Measurements from ENCODE around the gene OR5AC2.

The OR5AC2 gene

DNA sequence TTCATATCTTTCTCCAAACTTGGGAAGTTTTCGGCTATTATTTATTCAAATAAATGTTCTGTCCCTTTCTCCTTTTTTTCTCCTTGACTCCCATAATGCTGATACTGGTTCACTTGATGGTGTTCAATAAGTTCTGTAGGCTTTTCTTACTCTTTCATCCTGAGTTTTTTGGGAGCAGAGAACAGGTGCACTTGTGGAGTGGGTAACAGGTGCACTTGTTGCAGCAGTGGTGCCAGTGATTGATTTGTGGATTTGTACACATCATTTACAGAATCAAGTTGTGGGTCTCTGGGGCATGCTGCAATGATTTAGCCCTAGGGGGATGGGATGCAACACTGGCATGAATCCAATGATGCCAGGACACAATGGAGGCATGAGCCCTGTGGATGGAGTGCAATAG is 28.7 kb downstream of the OR5AC2 start:
- Histone ChIP-seq H3F3A (ENCODE audit: insufficient read depth, low read length) (no peaks in the 10 kb centered on the region), H3K9ac (ENCODE audit: low read length) (no peak overlapping the region), H3K27me3 (ENCODE audit: insufficient read depth, low read length) (no peaks in the 10 kb centered on the region), H3K9me2 (ENCODE audit: low read depth, low read length) (no peaks in the 10 kb centered on the region), H3K36me3 (ENCODE audit: insufficient read depth, low read length) (no peaks in the 10 kb centered on the region), H3K9me3 (ENCODE audit: low read length) (no peaks in the 10 kb centered on the region), H3K79me2 (ENCODE audit: insufficient read depth, low read length) (no peaks in the 10 kb centered on the region), H3K4me1 (ENCODE audit: insufficient read depth, low read length, severe bottlenecking) (no peaks in the 10 kb centered on the region), H3K4me2 (ENCODE audit: low read length) (no peak overlapping the region), H3K4me3 (ENCODE audit: low read depth, low read length, poor library complexity, severe bottlenecking) (no peak overlapping the region), H2AFZ (ENCODE audit: low read length) (no peak overlapping the region), H3K27ac (ENCODE audit: low read depth, low read length, poor library complexity, severe bottlenecking) (no peak overlapping the region), H4K20me1 (ENCODE audit: insufficient read depth, low read length) (no peaks in the 10 kb centered on the region)
- TF ChIP-seq, protein P1, sequence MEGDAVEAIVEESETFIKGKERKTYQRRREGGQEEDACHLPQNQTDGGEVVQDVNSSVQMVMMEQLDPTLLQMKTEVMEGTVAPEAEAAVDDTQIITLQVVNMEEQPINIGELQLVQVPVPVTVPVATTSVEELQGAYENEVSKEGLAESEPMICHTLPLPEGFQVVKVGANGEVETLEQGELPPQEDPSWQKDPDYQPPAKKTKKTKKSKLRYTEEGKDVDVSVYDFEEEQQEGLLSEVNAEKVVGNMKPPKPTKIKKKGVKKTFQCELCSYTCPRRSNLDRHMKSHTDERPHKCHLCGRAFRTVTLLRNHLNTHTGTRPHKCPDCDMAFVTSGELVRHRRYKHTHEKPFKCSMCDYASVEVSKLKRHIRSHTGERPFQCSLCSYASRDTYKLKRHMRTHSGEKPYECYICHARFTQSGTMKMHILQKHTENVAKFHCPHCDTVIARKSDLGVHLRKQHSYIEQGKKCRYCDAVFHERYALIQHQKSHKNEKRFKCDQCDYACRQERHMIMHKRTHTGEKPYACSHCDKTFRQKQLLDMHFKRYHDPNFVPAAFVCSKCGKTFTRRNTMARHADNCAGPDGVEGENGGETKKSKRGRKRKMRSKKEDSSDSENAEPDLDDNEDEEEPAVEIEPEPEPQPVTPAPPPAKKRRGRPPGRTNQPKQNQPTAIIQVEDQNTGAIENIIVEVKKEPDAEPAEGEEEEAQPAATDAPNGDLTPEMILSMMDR (IDR thresholded peaks at IDR 0.05; ENCODE audit: low read length): no peak
- no peak for TF ChIP-seq EZH2 (IDR thresholded peaks at IDR 0.05; ENCODE audit: borderline replicate concordance, low read length)

DNA sequence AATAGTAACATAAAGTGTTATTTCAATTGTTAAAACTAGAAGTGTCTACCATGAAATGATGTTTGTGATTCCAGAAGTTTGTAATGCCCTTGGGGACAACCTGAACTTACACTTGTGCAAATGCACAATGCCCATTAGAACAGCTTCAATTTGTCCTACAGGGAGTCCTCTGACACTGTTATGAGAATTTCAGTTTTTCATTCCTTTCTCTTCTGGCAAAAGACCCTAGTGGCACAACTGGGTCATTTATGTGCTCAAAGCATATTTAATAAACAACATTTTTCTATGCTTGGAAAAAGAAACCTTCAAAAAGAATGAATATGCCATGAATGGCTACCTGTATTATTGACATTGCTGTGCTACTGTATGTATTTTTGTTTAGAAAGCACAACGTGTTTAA is 43.4 kb downstream of the OR5AC2 start, which contains the start of gene OR5H1:
TSS of gene OR5H1 (plus strand) at position 301 of the 400 bp plus-strand sequence. CDS start 1,977 bp downstream, outside the sequence.
- Histone ChIP-seq H3K79me2 (ENCODE audit: insufficient read depth, low read length) (no peaks in the 10 kb centered on the region), H3K4me2 (ENCODE audit: low read length) (no peak within 1 kb of the TSS), H4K20me1 (ENCODE audit: insufficient read depth, low read length) (no peaks in the 10 kb centered on the region), H3K4me1 (ENCODE audit: insufficient read depth, low read length, severe bottlenecking) (no peaks in the 10 kb centered on the region), H3K9me3 (ENCODE audit: low read length) (no peaks in the 10 kb centered on the region), H3K9ac (ENCODE audit: low read length) (no peak within 1 kb of the TSS), H2AFZ (ENCODE audit: low read length) (no peak within 1 kb of the TSS), H3K27me3 (ENCODE audit: insufficient read depth, low read length) (no peaks in the 10 kb centered on the region), H3K9me2 (ENCODE audit: low read depth, low read length) (no peaks in the 10 kb centered on the region), H3K27ac (ENCODE audit: low read depth, low read length, poor library complexity, severe bottlenecking) (no peak within 1 kb of the TSS), H3K4me3 (ENCODE audit: low read depth, low read length, poor library complexity, severe bottlenecking) (no peak within 1 kb of the TSS), H3K36me3 (ENCODE audit: insufficient read depth, low read length) (no peaks in the 10 kb centered on the region), H3F3A (ENCODE audit: insufficient read depth, low read length) (no peaks in the 10 kb centered on the region)
- TF ChIP-seq, protein P1 (IDR thresholded peaks at IDR 0.05; ENCODE audit: low read length): no peak
- TF ChIP-seq EZH2 (IDR thresholded peaks at IDR 0.05; ENCODE audit: borderline replicate concordance, low read length): no peak

DNA sequence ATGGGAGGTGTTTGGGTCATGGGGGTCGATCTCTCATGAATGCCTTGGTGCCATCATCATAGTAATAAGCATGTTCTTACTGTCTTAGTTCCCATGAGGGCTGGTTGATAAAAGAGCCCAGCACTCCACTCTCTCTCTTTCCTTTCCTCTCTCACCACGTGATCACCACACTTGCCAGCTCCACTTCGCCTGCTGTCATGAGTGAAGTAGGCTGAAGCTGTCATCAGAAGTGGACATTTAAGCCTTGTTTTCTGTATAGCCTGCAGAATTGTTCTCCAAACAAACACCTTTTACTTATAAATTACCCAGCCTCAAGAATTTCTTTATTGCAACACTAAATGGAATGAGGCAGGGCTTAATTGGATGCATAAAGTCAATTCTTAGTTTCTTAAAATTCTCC is 49.7 kb downstream of the OR5AC2 start:
- Histone ChIP-seq H3K9me2 (ENCODE audit: low read depth, low read length) (no peaks in the 10 kb centered on the region), H3K9me3 (ENCODE audit: low read length) (no peaks in the 10 kb centered on the region), H3K4me2 (ENCODE audit: low read length) (no peak overlapping the region), H3K79me2 (ENCODE audit: insufficient read depth, low read length) (no peaks in the 10 kb centered on the region), H2AFZ (ENCODE audit: low read length) (no peak overlapping the region), H3K36me3 (ENCODE audit: insufficient read depth, low read length) (no peaks in the 10 kb centered on the region), H3K27me3 (ENCODE audit: insufficient read depth, low read length) (no peaks in the 10 kb centered on the region), H4K20me1 (ENCODE audit: insufficient read depth, low read length) (no peaks in the 10 kb centered on the region), H3K9ac (ENCODE audit: low read length) (no peak overlapping the region), H3F3A (ENCODE audit: insufficient read depth, low read length) (no peaks in the 10 kb centered on the region), H3K27ac (ENCODE audit: low read depth, low read length, poor library complexity, severe bottlenecking) (no peak overlapping the region), H3K4me1 (ENCODE audit: insufficient read depth, low read length, severe bottlenecking) (no peaks in the 10 kb centered on the region), H3K4me3 (ENCODE audit: low read depth, low read length, poor library complexity, severe bottlenecking) (no peak overlapping the region)
- TF ChIP-seq, protein P1 (IDR thresholded peaks at IDR 0.05; ENCODE audit: low read length): no peak
- TF ChIP-seq EZH2 (IDR thresholded peaks at IDR 0.05; ENCODE audit: borderline replicate concordance, low read length): no peak

All from OCI-LY1 (cell line).